DMS53 treated with DMSO at 0.1 percent for 48 hours (cell line): ENCODE results near the gene TPTE.
"Not testable (repeated sequence)": the region's sequence is repeated elsewhere in the genome, so short reads cannot be mapped to it uniquely, and the experiment has no call there.

Experiments used
- DNase-seq: peaks from one replicate; lab custom pipeline; 2025; ENCODE audit not compliant: unreplicated experiment; lab: John Stamatoyannopoulos, UW

The TPTE gene

DNA sequence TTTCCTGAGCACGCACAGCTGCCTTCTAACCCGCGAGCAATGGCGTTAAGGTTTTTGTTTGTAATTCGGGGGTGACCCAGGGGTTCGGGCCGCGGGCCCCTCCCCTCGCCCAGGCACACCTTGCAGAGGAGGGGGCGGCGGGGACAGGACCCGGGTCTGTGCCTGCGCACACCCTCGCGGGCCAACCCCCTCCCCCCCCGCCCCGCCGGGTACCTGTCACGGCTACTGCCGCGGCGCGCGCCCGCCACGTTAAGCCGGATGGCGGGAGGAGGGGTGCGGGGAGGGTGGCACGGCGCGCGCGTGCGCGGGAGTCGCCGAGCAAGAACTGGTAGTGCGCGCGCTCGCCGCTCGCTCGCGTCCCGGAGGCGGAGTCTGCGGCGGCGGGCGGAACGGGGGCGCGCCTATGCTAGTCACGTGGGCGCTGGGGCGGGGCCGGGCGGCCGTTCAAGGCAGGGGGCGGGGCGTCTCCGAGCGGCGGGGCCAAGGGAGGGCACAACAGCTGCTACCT lies at the start of gene TPTE:
TPTE (plus strand) TSS at position 493 of the 508 bp plus-strand sequence. CDS start 17,141 bp downstream, outside the sequence.
- DNase-seq: no peak

GRCh38 chr21:10471999-10472398 lies 49.4 kb upstream of the TPTE start:
- not testable (repeated sequence) for DNase-seq

GRCh38 chr21:10477794-10478193 lies 43.6 kb upstream of the TPTE start:
- DNase-seq: not testable (repeated sequence)

- not testable (repeated sequence) for DNase-seq
Measured at GRCh38 chr21:10479875-10480274, 41.5 kb upstream of the TPTE start.

DNA sequence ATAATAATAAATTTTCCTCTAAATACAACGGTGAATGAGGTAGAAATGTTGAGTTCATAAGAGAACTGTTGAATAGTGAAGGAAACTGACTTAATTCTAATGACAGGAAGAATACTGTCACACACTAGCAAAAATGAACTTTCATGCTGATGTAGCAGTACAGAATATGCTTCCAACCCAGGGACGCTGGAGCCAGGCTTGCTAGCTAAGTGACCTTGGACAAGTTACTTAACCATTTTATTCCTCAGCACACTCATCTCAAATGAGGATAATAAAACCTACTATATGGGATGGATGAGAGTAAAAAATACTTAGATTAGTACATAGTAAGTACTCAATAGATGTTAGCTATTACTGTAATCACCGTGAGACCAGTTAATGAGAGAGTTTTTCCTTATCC lies 36.5 kb upstream of the TPTE start:
- not testable (repeated sequence) for DNase-seq

DNA sequence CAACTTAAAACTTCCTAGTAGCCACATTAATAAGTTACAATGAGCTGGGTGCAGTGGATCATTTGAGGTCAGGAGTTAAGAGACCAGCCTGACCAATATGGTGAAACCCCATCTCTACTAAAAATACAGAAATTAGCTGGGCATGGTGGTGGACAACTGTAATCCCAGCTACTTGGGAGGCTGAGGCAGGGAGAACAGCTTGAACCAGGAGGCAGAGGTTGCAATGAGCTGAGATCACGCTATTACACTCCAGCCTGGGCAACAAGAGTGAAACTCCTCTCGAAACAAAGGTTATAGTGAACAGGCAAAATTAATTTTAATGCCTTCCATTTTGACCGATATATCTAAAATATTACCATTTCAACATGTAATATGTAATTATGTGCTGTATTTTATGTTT lies 30.9 kb upstream of the TPTE start:
- DNase-seq: not testable (repeated sequence)

- DNase-seq: no peak
Measured at GRCh38 chr21:10511116-10511515, 10.3 kb upstream of the TPTE start.

GRCh38 chr21:10516889-10517288 lies 4.5 kb upstream of the TPTE start:
- DNase-seq: not testable (repeated sequence)

DNA sequence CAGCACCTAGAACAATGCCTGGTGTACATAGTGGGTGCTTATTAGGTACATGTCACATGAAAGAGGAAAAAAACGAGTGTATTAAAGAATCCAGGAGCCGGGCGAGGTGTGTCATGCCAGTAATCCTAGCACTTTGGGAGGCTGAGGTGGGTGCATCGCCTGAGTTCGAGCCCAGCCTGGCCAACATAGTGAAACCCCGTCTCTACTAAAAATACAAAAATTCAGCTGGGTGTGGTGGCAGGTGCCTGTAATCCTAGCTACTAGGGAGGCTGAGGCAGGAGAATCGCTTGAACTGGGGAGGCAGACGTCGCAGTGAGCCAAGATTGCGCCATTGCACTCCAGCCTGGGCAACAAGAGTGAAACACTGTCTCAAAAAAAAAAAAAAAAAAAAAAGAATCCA lies 3.5 kb upstream of the TPTE start:
- not testable (repeated sequence) for DNase-seq

DNA sequence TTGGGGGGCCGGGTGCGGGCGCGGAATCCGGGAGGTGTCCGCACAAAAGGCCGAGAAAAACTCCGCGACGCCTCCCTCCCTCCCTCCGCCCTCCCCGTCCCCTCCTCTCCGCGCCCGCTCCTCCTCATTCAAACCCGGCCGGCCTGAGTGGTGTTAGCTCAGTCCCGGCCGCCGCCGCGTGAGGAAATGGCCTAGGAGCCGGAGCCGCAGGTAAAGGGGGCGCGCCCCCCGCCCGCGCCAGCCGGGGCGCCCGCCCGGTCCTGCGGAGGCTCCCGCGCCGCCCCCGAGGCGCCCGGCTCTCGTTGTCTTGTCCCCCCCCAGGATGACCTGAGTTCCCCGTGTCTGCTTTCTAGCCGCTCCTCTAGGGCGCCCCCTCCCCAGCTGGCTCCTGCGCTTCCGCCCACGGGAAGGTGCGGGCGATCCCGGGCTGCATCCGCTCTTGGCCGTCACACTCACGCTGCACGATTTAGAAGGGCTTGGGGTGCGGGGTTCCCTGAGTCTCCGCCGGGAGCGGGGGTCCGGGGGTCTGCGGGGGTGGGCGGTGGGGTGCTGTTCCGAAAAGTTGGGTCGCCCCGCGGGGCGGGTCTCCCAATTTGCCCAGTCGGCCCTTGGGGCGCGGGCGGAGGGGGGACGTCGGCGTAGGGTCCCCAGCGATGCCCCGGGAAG lies 585 bp downstream of the TPTE start:
- DNase-seq: not testable (repeated sequence)

DNA sequence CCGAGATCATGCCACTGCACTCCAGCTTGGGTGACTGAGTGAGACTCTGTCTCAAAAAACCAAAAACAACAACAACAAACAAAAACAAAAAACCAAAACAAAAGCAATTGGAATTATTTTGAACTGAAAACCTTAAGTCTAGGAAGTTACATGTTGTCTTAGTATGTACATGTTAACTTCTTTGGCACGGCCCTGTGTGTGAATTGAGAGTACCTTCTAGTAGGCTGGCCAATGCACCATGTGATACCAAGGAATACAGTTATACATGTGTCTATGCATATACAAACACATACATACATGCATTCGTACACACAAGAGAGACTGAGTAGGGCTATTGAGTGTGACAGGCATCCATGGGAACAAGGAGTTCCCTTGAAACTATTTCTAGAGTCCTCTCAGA lies 18.6 kb downstream of the TPTE start:
- DNase-seq: no peak

DNA sequence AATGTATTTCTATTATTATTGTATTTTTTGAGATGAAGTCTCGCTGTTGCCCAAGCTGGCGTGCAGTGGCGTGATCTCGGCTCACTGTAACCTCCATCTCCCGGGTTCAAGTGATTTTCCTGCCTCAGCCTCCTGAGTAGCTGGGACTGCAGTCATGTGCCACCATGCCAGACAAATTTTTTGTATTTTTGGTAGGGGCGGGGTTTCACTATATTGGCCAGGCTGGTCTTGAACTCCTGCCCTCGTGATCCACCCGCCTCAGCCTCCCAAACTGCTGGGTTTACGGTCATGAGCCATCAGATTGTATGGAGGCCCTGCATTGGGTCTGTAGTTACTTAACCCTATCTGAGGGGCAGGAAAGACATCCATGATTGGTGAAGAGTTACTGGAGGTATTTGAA lies 23.0 kb downstream of the TPTE start:
- DNase-seq: not testable (repeated sequence)

- not testable (repeated sequence) for DNase-seq
Measured at GRCh38 chr21:10547868-10548267, 26.5 kb downstream of the TPTE start.

DNA sequence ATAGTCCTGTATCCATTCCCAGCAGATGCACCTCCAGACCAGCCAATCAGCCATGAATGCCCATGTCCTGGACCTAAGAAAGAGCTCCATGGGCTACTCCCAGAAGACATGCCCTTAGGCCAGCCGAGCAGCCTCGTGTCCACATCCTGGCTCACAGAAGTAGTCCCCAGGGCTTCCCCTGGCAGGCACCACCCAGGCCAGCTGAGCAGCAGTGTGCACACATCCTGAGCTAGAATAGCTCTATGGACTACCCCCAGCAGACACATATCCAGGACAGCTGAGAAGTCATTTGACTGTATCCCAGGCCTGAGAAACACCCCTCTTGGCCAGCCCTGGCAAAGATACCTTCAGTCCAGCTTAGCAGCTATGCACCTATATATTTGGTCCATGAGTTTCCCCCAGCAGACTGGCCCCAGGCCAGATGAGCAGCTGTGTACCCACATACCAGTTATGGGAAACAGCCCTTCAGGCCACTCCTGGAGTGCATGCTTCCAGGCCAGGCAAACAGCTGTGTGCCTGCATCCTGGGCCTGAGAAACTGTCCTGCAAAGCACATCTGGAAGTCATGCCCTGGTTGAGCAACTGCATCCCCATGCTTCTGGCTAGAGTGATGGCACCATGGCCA lies 27.1 kb downstream of the TPTE start:
- not testable (repeated sequence) for DNase-seq

DNA sequence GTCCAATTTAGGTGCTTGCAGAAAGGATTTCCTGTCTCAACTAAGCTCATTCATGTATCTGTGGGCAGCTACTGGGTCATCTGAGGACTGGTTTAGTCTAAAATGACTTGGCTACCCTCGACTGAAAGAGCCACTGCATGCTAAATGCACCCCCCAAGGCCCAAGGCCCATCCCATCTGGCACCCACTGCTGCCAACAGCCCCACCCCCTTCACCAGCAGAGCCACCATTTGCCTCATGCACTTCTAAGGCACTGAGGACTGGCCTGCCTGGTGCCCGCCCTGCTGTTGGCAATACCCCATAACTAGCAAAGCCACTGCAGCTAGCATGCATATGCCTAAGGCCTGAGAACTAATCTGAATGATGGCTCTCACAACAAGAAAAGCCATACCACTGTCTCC lies 49.4 kb downstream of the TPTE start:
- DNase-seq: not testable (repeated sequence)

DNA sequence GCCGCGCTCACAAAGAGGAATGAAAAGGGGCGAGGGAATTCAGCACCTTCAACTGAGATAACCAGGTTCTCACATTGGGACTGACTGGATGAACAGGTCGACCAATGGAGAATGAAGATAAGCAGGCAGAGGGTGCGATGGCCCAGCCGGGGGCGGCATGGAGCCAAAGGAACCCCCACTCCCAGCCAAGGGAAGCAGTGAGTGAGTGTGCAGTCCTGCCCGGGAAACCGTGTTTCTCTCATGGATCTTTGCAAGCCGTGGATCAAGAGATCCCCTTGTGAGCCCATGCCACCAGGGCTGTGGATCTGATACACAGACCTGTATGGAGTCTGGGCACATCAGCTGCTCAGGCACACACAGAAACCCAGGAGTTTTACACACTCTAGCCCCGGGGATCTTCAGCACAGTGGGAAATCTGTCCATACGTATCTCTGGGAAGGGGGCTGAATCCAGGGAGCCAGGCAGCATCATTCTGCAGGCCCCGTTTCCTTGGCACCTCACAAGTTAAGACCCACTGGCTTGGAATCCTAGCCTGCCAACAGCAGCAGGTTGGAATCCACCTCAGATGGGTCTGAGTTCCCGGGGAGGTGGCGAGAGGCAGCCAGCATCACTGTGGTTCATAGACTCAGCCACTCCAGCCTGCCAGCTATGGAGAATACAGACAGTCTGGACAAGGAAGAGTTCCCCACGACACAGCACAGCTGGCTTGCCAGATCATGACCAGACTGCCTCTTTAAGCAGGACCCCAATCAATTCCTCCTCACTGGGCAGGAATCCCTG lies 53.3 kb downstream of the TPTE start:
- not testable (repeated sequence) for DNase-seq

GRCh38 chr21:10575311-10575667 lies 53.9 kb downstream of the TPTE start:
- DNase-seq: no peak

GRCh38 chr21:10578910-10579309 lies 57.5 kb downstream of the TPTE start:
- DNase-seq: not testable (repeated sequence)

- not testable (repeated sequence) for DNase-seq
Measured at GRCh38 chr21:10589115-10589514, 67.7 kb downstream of the TPTE start.

DNA sequence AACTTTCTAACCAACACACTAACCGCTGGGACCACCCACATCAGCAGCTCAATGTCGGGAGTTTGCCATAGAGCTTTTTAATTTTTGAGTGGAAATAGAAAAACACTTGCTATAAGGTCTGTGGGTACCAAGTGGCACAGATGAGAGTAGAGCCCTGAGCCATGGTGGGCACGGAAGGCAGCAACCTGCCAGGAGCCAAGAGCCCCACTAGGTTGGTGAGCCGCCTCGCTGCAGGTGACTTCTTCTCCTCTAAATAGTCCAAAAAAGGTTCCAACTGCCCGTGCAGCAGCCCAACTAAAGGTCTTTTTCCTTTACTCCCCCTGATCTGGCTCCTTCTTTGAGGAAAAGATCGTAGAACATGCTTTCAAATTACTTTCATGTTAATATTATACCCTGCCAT lies 85.7 kb downstream of the TPTE start:
- DNase-seq: not testable (repeated sequence)

DNA sequence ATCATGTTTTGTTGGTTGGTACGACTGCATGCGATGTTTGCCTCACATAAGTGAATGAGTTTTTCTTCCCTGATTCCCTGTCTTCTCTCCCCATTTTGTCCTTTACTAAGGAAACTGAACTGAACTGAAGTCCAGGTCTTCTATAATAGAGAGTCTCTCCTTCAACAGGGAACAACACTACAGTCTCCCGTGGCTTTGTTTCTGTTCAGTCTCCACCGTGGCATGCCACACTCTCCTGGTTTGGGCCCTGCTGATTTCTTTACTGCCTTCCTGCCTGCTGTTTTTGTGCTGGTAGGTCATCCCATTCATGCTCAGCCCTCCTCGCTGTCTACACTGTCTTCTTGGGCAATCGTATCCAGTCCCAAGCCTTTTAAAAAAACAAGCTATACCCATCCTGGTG lies 92.9 kb downstream of the TPTE start:
- not testable (repeated sequence) for DNase-seq

DNA sequence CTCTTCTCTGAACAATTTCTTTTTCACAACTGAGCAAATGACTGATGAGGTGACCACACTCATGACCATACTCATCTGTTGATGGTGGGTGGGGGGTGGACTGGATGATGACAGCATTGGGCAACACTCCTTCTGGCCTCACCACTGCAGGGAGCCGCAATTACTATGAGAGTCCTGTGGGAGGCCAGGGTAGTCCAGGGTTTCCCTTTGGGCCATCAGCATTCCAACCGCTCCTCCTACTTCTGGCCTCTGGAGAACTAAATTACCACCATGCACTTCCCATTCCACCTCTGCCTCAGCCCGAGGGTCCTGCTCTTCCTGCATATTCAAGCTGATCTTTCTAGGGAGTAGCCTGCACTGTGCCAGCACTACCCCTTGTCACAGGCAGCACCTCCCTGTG lies 94.7 kb downstream of the TPTE start:
- DNase-seq: not testable (repeated sequence)
